Stimulated activated naive CD8-positive, alpha-beta T cell treated with anti-CD3 and anti-CD28 coated beads, Interleukin-15, Interleukin-2, amounts not matched to agents 100 ng/mL and 50 ng/mL, for 24 hours (primary cell): ENCODE measurements around the gene MAFB.

Source experiments
- H3K27ac Mint-ChIP-seq: one replicate; pipeline ENCODE4 v1.8.0; 2021; ENCODE audit warnings: mild to moderate bottlenecking, mixed read lengths
- H3K27me3 Mint-ChIP-seq: one replicate; pipeline ENCODE4 v1.8.0; 2021; ENCODE audit warnings: mixed read lengths
- H3K36me3 Mint-ChIP-seq: one replicate; pipeline ENCODE4 v1.8.0; 2021; ENCODE audit warnings: low read depth, mixed read lengths
- H3K4me1 Mint-ChIP-seq: one replicate; pipeline ENCODE4 v1.8.0; 2021; ENCODE audit warnings: low read depth, mixed read lengths
- H3K4me3 Mint-ChIP-seq: one replicate; pipeline ENCODE4 v1.8.0; 2021; ENCODE audit warnings: mild to moderate bottlenecking, mixed read lengths
- H3K9me3 Mint-ChIP-seq: one replicate; pipeline ENCODE4 v1.8.0; 2021; ENCODE audit warnings: mixed read lengths

Gene MAFB

DNA sequence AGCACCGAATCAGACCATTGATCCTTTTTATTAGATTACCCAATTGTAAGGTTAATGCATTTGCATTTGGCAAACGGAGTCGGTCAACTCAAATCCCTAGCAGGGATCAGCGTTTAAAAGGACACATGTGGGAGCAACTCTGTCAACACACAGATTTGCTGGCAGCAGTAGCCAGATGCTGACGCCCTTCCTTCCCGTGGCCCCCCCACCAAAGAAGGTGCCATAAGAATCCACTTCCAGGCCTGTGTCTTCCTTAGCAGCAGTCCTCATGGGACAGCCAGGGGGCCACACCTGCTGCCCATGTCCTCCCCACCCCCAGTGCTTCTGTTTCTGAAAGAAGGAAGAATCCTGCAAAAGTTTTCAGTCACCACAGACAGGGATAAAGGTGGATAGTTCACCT, 24.5 kb upstream of the MAFB start:
- H3K27me3 Mint-ChIP-seq: peaks cover 18% of the 10 kb centered on the region
- no peaks in the 10 kb centered on the region for H3K9me3 Mint-ChIP-seq
- no peaks in the 10 kb centered on the region for H3K4me1 Mint-ChIP-seq
- H3K4me3 Mint-ChIP-seq: no peak overlapping the region
- H3K27ac Mint-ChIP-seq: no peak overlapping the region
- H3K36me3 Mint-ChIP-seq: no peaks in the 10 kb centered on the region

GRCh38 chr20:40711079-40711478, 22.0 kb upstream of the MAFB start:
- no peaks in the 10 kb centered on the region for H3K4me1 Mint-ChIP-seq
- H3K4me3 Mint-ChIP-seq: no peak overlapping the region
- peaks cover 18% of the 10 kb centered on the region for H3K27me3 Mint-ChIP-seq
- H3K27ac Mint-ChIP-seq: no peak overlapping the region
- H3K9me3 Mint-ChIP-seq: no peaks in the 10 kb centered on the region
- no peaks in the 10 kb centered on the region for H3K36me3 Mint-ChIP-seq

GRCh38 chr20:40710603-40711002, 21.6 kb upstream of the MAFB start:
- H3K27me3 Mint-ChIP-seq: peaks cover 18% of the 10 kb centered on the region
- no peak overlapping the region for H3K4me3 Mint-ChIP-seq
- H3K36me3 Mint-ChIP-seq: no peaks in the 10 kb centered on the region
- H3K27ac Mint-ChIP-seq: no peak overlapping the region
- no peaks in the 10 kb centered on the region for H3K4me1 Mint-ChIP-seq
- H3K9me3 Mint-ChIP-seq: no peaks in the 10 kb centered on the region

- H3K9me3 Mint-ChIP-seq: no peaks in the 10 kb centered on the region
Measured at GRCh38 chr20:40706977-40707582, 18.0 kb upstream of the MAFB start.

GRCh38 chr20:40705413-40705812, 16.4 kb upstream of the MAFB start:
- H3K27me3 Mint-ChIP-seq: peaks cover 20% of the 10 kb centered on the region
- H3K4me1 Mint-ChIP-seq: no peaks in the 10 kb centered on the region
- no peaks in the 10 kb centered on the region for H3K9me3 Mint-ChIP-seq
- no peak overlapping the region for H3K4me3 Mint-ChIP-seq
- H3K36me3 Mint-ChIP-seq: no peaks in the 10 kb centered on the region
- H3K27ac Mint-ChIP-seq: no peak overlapping the region

More at GRCh38 chr20:40706977-40707582, 18.0 kb upstream of the MAFB start:
- Mint-ChIP-seq H3K4me1 (no peaks in the 10 kb centered on the region), H3K27ac (no peak overlapping the region), H3K4me3 (no peak overlapping the region), H3K36me3 (no peaks in the 10 kb centered on the region), H3K27me3 (peaks cover 25% of the 10 kb centered on the region)

- H3K27me3 Mint-ChIP-seq: peaks cover 16% of the 10 kb centered on the region
- no peaks in the 10 kb centered on the region for H3K36me3 Mint-ChIP-seq
- H3K4me1 Mint-ChIP-seq: no peaks in the 10 kb centered on the region
- H3K9me3 Mint-ChIP-seq: no peaks in the 10 kb centered on the region
- no peak overlapping the region for H3K4me3 Mint-ChIP-seq
- no peak overlapping the region for H3K27ac Mint-ChIP-seq
Measured at GRCh38 chr20:40704828-40705227, 15.8 kb upstream of the MAFB start.

DNA sequence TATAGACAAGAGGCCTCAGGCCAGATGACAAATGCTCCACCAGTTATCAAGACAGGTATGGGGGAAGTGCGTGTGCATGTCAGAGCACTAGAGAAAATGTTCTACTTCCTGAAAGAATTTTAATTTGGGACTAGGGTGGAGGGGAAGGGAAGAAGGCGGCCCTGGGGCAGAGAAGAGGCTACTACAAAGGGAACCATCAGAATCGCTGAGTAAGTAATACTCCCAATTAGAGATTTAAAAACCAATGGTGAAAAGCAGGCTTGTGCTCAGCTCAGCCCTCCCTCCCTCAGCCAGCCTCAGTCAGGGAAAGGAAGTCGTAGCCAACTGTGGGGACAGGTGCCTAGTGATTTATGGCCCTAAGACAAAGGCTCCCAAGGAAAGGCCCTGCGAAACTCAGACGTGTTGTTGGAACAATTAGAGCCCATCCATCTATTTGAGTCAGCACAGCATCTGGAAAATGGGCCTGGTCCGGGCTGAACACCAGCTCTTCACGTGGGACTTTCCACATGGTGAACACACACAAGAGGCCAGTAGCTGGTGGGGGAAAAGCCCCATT, 15.0 kb upstream of the MAFB start:
- Mint-ChIP-seq H3K4me3 (no peak overlapping the region), H3K36me3 (no peaks in the 10 kb centered on the region), H3K27ac (no peak overlapping the region), H3K4me1 (no peaks in the 10 kb centered on the region), H3K27me3 (peaks cover 16% of the 10 kb centered on the region), H3K9me3 (no peaks in the 10 kb centered on the region)

- Mint-ChIP-seq H3K4me1 (no peaks in the 10 kb centered on the region), H3K27ac (no peak overlapping the region), H3K36me3 (no peaks in the 10 kb centered on the region), H3K4me3 (no peak overlapping the region), H3K27me3 (peaks cover 29% of the 10 kb centered on the region), H3K9me3 (no peaks in the 10 kb centered on the region)
Measured at GRCh38 chr20:40702504-40702903, 13.5 kb upstream of the MAFB start.

GRCh38 chr20:40698744-40699143, 9.7 kb upstream of the MAFB start:
- H3K4me1 Mint-ChIP-seq: no peaks in the 10 kb centered on the region
- no peak overlapping the region for H3K27ac Mint-ChIP-seq
- H3K9me3 Mint-ChIP-seq: no peaks in the 10 kb centered on the region
- H3K27me3 Mint-ChIP-seq: peaks cover 57% of the 10 kb centered on the region
- H3K4me3 Mint-ChIP-seq: no peak overlapping the region
- H3K36me3 Mint-ChIP-seq: no peaks in the 10 kb centered on the region

DNA sequence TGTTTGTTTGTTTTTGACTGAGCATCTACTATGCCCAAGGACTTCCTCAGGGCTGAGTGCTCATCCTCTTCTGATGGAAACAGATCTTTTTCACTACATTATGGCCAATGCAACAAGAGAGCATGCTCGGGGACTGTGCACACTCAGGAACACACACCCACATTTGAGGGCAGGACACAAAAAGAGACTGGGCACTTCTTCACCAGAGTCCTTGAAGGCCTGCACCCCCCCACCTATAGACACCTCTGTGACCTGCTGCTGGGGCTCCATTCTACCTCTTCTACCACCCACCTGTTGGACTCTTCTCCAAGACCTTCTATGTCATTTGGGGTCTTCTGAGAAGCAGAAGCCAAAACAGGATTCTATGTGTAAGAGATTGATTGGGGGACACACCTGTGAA, 9.2 kb upstream of the MAFB start:
- Mint-ChIP-seq H3K36me3 (no peaks in the 10 kb centered on the region), H3K4me3 (no peak overlapping the region), H3K9me3 (no peaks in the 10 kb centered on the region), H3K4me1 (no peaks in the 10 kb centered on the region), H3K27ac (no peak overlapping the region), H3K27me3 (peaks cover 57% of the 10 kb centered on the region)

- Mint-ChIP-seq H3K36me3 (no peaks in the 10 kb centered on the region), H3K9me3 (no peaks in the 10 kb centered on the region), H3K4me3 (no peak overlapping the region), H3K27ac (no peak overlapping the region), H3K27me3 (peaks cover 62% of the 10 kb centered on the region), H3K4me1 (no peaks in the 10 kb centered on the region)
Measured at GRCh38 chr20:40697541-40697940, 8.5 kb upstream of the MAFB start.

- no peak overlapping the region for H3K27ac Mint-ChIP-seq
- H3K4me3 Mint-ChIP-seq: no peak overlapping the region
- H3K9me3 Mint-ChIP-seq: no peaks in the 10 kb centered on the region
- H3K27me3 Mint-ChIP-seq: peaks cover 78% of the 10 kb centered on the region
- H3K4me1 Mint-ChIP-seq: no peaks in the 10 kb centered on the region
- no peaks in the 10 kb centered on the region for H3K36me3 Mint-ChIP-seq
Measured at GRCh38 chr20:40695214-40695613, 6.2 kb upstream of the MAFB start.

GRCh38 chr20:40694246-40694645, 5.2 kb upstream of the MAFB start:
- Mint-ChIP-seq H3K36me3 (no peaks in the 10 kb centered on the region), H3K4me3 (no peak overlapping the region), H3K4me1 (peaks cover 7% of the 10 kb centered on the region), H3K27ac (no peak overlapping the region), H3K27me3 (peaks cover 86% of the 10 kb centered on the region), H3K9me3 (no peaks in the 10 kb centered on the region)

- Mint-ChIP-seq H3K27ac (no peak overlapping the region), H3K4me1 (peaks cover 11% of the 10 kb centered on the region), H3K4me3 (no peak overlapping the region), H3K9me3 (no peaks in the 10 kb centered on the region), H3K27me3 (peaks cover 78% of the 10 kb centered on the region), H3K36me3 (no peaks in the 10 kb centered on the region)
Measured at GRCh38 chr20:40692240-40693011, 3.4 kb upstream of the MAFB start.

GRCh38 chr20:40691566-40692239, 2.7 kb upstream of the MAFB start:
- Mint-ChIP-seq H3K4me1 (peaks cover 11% of the 10 kb centered on the region), H3K9me3 (no peaks in the 10 kb centered on the region), H3K27me3 (peaks cover 80% of the 10 kb centered on the region), H3K36me3 (no peaks in the 10 kb centered on the region), H3K27ac (no peak overlapping the region), H3K4me3 (no peak overlapping the region)
